ENCODE results near the gene FLNC. TPM values are rescaled to one million over a fixed set of nuclear protein-coding genes. Genes with fewer than 3 reads are reported as not detected.

Gene FLNC
- total RNA-seq, 1 experiment from 2014 or later: 10.2 TPM

DNA sequence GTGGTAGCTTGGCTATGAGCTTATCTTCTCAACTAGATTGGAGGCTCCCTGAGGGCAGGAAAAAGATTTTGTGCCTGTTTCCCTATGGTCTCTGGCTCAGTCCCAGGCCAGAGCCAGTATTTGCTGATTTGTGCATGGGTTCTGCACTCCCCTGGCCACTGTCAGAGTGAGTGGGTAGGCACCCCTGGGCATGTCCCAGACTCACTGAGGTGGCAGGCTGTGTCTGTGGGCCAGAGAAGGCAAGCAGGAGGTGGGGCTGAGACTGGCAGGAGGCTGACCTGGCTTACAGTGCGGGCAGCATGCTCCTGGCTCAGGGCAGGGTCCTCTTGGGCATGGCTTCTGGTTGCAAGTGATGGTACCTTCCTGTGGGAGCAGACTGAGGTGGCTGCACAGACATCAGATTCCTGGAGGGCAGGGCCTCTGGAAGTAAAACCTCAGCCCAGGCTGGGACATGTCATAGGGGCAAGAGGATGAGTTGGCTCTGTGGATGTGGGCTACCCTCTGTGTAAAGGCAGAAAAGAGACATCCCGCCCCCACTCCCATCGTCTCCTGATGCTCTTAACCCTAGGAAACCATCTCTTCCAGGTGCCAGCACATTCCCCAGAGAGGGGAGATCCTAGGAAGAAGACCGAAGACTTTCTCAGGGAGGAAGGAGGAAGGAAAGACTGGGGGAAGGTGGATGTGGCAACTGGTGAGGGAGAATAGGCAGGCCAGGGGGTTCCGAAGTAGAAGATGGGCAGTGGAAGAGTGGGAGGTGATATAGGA lies 76.0 kb downstream of the FLNC start:
- in situ Hi-C loops (cut with HindIII; ENCODE audit: low pct_unique_long_range_greater_than_20kb, low sequenced_read_pairs) (no loop called here), intact Hi-C loops (cut with micrococcal nuclease; ENCODE audit: unreplicated experiment) (no loop called here)
- no peak for ATAC-seq
- no peak overlapping the region for H3K27ac ChIP-seq (ENCODE audit: low read length)
- H3K36me3 ChIP-seq (ENCODE audit: control insufficient read depth, insufficient read depth, low read length): no peaks in the 10 kb centered on the region
- CTCF ChIA-PET: no interaction called here
- POLR2A ChIA-PET: no interaction called here
- no peaks in the 10 kb centered on the region for H3K9me3 ChIP-seq (ENCODE audit: control insufficient read depth, insufficient read depth, low read depth, low read length)
- TF ChIP-seq SIN3A (IDR thresholded peaks at IDR 0.05; ENCODE audit: borderline replicate concordance, insufficient read depth, low read depth, low read length) (no peak), POLR2AphosphoS5 (IDR thresholded peaks at IDR 0.05; ENCODE audit: low read depth, low read length) (no peak), TCF7L2 (IDR thresholded peaks at IDR 0.05; ENCODE audit: low read depth, low read length) (no peak)
- TF ChIP-seq, protein P1, sequence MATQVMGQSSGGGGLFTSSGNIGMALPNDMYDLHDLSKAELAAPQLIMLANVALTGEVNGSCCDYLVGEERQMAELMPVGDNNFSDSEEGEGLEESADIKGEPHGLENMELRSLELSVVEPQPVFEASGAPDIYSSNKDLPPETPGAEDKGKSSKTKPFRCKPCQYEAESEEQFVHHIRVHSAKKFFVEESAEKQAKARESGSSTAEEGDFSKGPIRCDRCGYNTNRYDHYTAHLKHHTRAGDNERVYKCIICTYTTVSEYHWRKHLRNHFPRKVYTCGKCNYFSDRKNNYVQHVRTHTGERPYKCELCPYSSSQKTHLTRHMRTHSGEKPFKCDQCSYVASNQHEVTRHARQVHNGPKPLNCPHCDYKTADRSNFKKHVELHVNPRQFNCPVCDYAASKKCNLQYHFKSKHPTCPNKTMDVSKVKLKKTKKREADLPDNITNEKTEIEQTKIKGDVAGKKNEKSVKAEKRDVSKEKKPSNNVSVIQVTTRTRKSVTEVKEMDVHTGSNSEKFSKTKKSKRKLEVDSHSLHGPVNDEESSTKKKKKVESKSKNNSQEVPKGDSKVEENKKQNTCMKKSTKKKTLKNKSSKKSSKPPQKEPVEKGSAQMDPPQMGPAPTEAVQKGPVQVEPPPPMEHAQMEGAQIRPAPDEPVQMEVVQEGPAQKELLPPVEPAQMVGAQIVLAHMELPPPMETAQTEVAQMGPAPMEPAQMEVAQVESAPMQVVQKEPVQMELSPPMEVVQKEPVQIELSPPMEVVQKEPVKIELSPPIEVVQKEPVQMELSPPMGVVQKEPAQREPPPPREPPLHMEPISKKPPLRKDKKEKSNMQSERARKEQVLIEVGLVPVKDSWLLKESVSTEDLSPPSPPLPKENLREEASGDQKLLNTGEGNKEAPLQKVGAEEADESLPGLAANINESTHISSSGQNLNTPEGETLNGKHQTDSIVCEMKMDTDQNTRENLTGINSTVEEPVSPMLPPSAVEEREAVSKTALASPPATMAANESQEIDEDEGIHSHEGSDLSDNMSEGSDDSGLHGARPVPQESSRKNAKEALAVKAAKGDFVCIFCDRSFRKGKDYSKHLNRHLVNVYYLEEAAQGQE (IDR thresholded peaks at IDR 0.05; ENCODE audit: insufficient read depth in 1 of 2, low read depth in 2 of 2, low read length in 1 of 2): no peak
- TF ChIP-seq, protein P2, sequence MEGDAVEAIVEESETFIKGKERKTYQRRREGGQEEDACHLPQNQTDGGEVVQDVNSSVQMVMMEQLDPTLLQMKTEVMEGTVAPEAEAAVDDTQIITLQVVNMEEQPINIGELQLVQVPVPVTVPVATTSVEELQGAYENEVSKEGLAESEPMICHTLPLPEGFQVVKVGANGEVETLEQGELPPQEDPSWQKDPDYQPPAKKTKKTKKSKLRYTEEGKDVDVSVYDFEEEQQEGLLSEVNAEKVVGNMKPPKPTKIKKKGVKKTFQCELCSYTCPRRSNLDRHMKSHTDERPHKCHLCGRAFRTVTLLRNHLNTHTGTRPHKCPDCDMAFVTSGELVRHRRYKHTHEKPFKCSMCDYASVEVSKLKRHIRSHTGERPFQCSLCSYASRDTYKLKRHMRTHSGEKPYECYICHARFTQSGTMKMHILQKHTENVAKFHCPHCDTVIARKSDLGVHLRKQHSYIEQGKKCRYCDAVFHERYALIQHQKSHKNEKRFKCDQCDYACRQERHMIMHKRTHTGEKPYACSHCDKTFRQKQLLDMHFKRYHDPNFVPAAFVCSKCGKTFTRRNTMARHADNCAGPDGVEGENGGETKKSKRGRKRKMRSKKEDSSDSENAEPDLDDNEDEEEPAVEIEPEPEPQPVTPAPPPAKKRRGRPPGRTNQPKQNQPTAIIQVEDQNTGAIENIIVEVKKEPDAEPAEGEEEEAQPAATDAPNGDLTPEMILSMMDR (IDR thresholded peaks at IDR 0.05): no peak
- H3K4me1 ChIP-seq (ENCODE audit: control insufficient read depth, insufficient read depth, low read length): peaks cover 5% of the 10 kb centered on the region; the same call in 1 of the 2 replicates
- H3K4me3 ChIP-seq (ENCODE audit: low read depth in 2 of 2, low read length in 2 of 2): no peak overlapping the region
- BruUV-seq (replicated peaks): no TSS peak
- no peaks in the 10 kb centered on the region for H3K27me3 ChIP-seq (ENCODE audit: control insufficient read depth, insufficient read depth, low read length)
- no peak for DNase-seq (ENCODE audit: low read depth, low spot score)

DNA sequence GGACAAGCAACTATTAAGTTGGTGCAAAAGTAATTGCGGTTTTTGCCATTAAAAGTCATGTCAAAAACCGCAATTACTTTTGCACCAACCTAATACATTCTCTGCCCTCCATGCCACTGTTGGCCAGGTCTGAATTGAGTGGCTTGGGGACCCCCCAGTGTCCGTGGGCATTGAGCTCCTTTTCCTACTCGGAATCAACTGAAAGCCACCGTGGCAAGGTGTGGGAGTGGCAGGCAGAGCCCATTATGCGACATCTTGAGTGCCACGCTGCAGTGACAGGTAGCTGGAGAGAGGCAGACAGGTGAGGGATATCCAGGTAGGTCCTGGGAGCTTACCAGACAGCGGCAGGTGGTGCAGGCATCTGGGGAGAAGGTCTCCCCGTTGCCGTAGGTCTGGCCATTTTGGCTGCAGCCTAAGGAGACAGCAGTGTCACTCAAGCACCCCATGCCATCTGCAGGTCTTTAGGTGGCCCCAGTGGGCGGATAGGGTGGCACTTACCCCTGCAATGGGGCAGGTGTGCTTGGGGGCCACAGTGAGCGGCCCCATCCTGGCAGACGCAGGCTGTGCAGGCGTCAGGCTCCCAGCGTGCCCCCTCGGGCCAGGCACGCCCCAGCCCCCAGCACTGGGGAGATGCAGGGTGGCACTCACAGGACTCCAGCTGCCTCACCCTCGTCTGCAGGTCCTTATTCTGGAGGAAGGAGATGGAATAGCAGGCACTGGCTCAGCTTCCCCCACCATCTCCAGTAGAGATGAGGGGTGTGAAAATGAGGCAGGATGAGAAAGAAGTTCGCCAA lies 76.8 kb downstream of the FLNC start:
- Histone ChIP-seq H3K36me3 (ENCODE audit: control insufficient read depth, insufficient read depth, low read length) (no peaks in the 10 kb centered on the region), H3K4me1 (ENCODE audit: control insufficient read depth, insufficient read depth, low read length) (peaks cover 5% of the 10 kb centered on the region; the same call in 1 of the 2 replicates), H3K27me3 (ENCODE audit: control insufficient read depth, insufficient read depth, low read length) (no peaks in the 10 kb centered on the region), H3K4me3 (ENCODE audit: low read depth in 2 of 2, low read length in 2 of 2) (no peak overlapping the region), H3K9me3 (ENCODE audit: control insufficient read depth, insufficient read depth, low read depth, low read length) (no peaks in the 10 kb centered on the region), H3K27ac (ENCODE audit: low read length) (no peak overlapping the region)
- ATAC-seq (no peak), DNase-seq (ENCODE audit: low read depth, low spot score) (no peak)
- intact Hi-C loops (cut with micrococcal nuclease; ENCODE audit: unreplicated experiment): no loop called here
- TF ChIP-seq, protein P2 (IDR thresholded peaks at IDR 0.05): no peak
- CTCF ChIA-PET: no interaction called here
- POLR2A ChIA-PET: no interaction called here
- BruUV-seq (replicated peaks): no TSS peak
- in situ Hi-C loops (cut with HindIII; ENCODE audit: low pct_unique_long_range_greater_than_20kb, low sequenced_read_pairs): no loop called here

Other genes starting within 250 kb of the FLNC start
- gene GARIN1A, start 158.1 kb upstream of the FLNC start, total RNA-seq (2021; ENCODE audit: unreplicated experiment): 1.2 TPM
- gene CALU, start 91.0 kb upstream of the FLNC start, total RNA-seq (2021; ENCODE audit: unreplicated experiment): 210 TPM
- not detected for gene OPN1SW, start 54.6 kb upstream of the FLNC start, total RNA-seq (2021; ENCODE audit: unreplicated experiment)
- gene CCDC136, start 38.4 kb upstream of the FLNC start, total RNA-seq (2021; ENCODE audit: unreplicated experiment): 1.1 TPM
- 151 TPM for gene ATP6V1F, start 32.5 kb downstream of the FLNC start, total RNA-seq (2021; ENCODE audit: unreplicated experiment)
- gene KCP, start 80.3 kb downstream of the FLNC start, total RNA-seq (2021; ENCODE audit: unreplicated experiment): 0.13 TPM
- 8.8 TPM for gene IRF5, start 107.5 kb downstream of the FLNC start, total RNA-seq (2021; ENCODE audit: unreplicated experiment)
- 71.8 TPM for gene TNPO3, start 224.7 kb downstream of the FLNC start, total RNA-seq (2021; ENCODE audit: unreplicated experiment)